ENCODE data around the gene TRAPPC2B.

The TRAPPC2B gene

GRCh38 chr19:57389730-57390598 is 26.6 kb downstream of the TRAPPC2B start, which contains the start of gene ZNF548 (continued):
- TF ChIP-seq ZNF692 (tag by site-specific recombination; IDR thresholded peaks at IDR 0.05), result 0 out of 2 replicates have a peak, but pooled peaks have one; percentile 33
- TF ChIP-seq ZNF776 (tag by site-specific recombination; IDR thresholded peaks at IDR 0.05; ENCODE audit: borderline replicate concordance), result no peak
- no peak for TF ChIP-seq ZNF704 (tag by site-specific recombination; IDR thresholded peaks at IDR 0.05)
- peak; percentile 14 for TF ChIP-seq ZNF398 (tag by site-specific recombination; IDR thresholded peaks at IDR 0.05)
- peak; percentile 65 for TF ChIP-seq GLIS2 (tag by site-specific recombination; IDR thresholded peaks at IDR 0.05)
- TF ChIP-seq ZNF768 (tag by site-specific recombination; IDR thresholded peaks at IDR 0.05), result no peak
- TF ChIP-seq TRIM28 (IDR thresholded peaks at IDR 0.05; ENCODE audit: borderline replicate concordance, low read length), result no peak
- peak; percentile 35; the same call in 1 of the 2 replicates for TF ChIP-seq ZNF394 (tag by site-specific recombination; IDR thresholded peaks at IDR 0.05; ENCODE audit: borderline replicate concordance)
- peak; percentile 92 for TF ChIP-seq CTCF (tag by site-specific recombination; IDR thresholded peaks at IDR 0.05)
- no peak for TF ChIP-seq ZNF610 (tag by site-specific recombination; IDR thresholded peaks at IDR 0.05; ENCODE audit: borderline replicate concordance)
- 0 out of 2 replicates have a peak, but pooled peaks have one; percentile 37 for TF ChIP-seq ZBTB10 (tag by site-specific recombination; IDR thresholded peaks at IDR 0.05)
- TF ChIP-seq GLIS1 (tag by site-specific recombination; IDR thresholded peaks at IDR 0.05), result peak; percentile 80
- peak; percentile 52 for TF ChIP-seq KLF16 (tag by site-specific recombination; IDR thresholded peaks at IDR 0.05)
- no peak for TF ChIP-seq ZNF148 (tag by site-specific recombination; IDR thresholded peaks at IDR 0.05; ENCODE audit: borderline replicate concordance)
- TF ChIP-seq ATF2 (tag by site-specific recombination; IDR thresholded peaks at IDR 0.05; ENCODE audit: low read depth), result peak; percentile 99
- TF ChIP-seq ZNF404 (tag by site-specific recombination; IDR thresholded peaks at IDR 0.05), result no peak
- TF ChIP-seq ZBTB20 (tag by site-specific recombination; IDR thresholded peaks at IDR 0.05), result peak; percentile 75; the same call in 1 of the 2 replicates
- no peak for TF ChIP-seq HIC1 (tag by site-specific recombination; IDR thresholded peaks at IDR 0.05)
- no peak for TF ChIP-seq BCL11B (tag by site-specific recombination; IDR thresholded peaks at IDR 0.05; ENCODE audit: low read depth)
- no peak for TF ChIP-seq ZNF473 (tag by site-specific recombination; IDR thresholded peaks at IDR 0.05)
- no peak for TF ChIP-seq ZNF37A (tag by site-specific recombination; IDR thresholded peaks at IDR 0.05)
- TF ChIP-seq ZFP3 (tag by site-specific recombination; IDR thresholded peaks at IDR 0.05; ENCODE audit: low read depth), result no peak
